ENCODE measurements around the gene SPATA12.

GRCh38 chr3:57076422-57076951 is 16.0 kb downstream of the SPATA12 start:
- TF ChIP-seq CTCF (IDR thresholded peaks at IDR 0.05) (no peak), POLR2A (IDR thresholded peaks at IDR 0.05) (no peak), EP300 (IDR thresholded peaks at IDR 0.05) (no peak)

Measured in sigmoid colon (tissue), 4 donors.